ENCODE results near the gene SRL.

DNA sequence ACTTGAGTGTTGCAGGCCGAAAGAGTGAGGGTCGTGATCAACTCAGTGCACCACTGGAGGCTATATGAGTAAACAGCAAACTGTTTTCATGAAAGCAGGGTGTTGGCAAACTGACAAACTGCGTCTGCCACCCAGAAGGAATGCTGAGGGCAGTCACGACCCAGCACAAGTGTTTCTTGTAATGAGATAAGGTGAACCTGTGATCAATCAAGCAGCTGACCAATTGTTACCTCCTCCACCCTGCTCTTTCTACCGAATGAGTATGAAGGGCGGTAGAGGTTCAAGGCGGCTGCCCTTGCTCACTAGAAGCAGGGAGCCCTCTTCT is 5.5 kb upstream of the SRL start:
- TF ChIP-seq, protein P1, sequence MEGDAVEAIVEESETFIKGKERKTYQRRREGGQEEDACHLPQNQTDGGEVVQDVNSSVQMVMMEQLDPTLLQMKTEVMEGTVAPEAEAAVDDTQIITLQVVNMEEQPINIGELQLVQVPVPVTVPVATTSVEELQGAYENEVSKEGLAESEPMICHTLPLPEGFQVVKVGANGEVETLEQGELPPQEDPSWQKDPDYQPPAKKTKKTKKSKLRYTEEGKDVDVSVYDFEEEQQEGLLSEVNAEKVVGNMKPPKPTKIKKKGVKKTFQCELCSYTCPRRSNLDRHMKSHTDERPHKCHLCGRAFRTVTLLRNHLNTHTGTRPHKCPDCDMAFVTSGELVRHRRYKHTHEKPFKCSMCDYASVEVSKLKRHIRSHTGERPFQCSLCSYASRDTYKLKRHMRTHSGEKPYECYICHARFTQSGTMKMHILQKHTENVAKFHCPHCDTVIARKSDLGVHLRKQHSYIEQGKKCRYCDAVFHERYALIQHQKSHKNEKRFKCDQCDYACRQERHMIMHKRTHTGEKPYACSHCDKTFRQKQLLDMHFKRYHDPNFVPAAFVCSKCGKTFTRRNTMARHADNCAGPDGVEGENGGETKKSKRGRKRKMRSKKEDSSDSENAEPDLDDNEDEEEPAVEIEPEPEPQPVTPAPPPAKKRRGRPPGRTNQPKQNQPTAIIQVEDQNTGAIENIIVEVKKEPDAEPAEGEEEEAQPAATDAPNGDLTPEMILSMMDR (IDR thresholded peaks at IDR 0.05): no peak
- no peak for TF ChIP-seq POLR2A (IDR thresholded peaks at IDR 0.05)

Data from body of pancreas (tissue), 4 donors.